Measurements from ENCODE around the gene HLCS. TPM values are rescaled to one million over a fixed set of nuclear protein-coding genes. Genes with fewer than 3 reads are reported as not detected.

Gene HLCS
- total RNA-seq: 10.3 TPM

DNA sequence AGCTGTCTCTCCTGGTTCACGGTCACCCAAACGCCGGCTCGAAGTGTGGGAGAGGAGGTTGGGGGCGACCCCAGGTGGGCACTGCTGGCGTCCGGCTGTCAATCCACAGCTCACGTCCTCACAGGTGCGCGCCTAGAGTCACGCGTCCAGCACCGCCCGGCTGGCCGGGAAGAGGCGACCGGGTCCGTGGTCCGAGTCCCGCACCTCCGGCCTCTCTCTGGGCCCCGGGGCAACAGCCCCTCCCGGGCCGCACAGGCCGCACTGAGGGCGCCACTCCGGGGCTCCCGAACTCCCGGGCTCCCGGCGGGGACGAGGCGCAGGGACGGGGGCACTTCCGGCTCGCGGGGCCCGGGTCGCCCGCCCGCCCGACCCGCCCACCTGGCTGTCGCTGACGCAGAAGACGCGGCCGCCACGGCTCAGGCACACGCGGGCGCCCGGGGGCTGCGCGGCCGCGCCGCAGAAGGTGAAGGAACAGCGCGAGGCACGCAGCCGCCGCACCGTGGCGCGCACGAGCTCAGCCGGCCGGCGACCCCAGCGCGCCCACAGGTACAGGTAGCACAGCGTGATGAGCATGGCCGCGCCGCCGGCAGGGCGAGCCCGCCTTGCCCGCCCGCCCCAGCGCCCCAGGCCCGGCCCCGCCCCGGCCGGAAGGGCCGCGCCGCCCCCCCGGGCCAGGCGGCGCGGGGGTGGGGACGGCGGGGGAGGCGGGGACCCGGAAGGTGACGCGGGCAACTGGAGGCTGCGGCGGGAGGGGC is at the start of gene HLCS:
Gene HLCS (minus strand): TSS at position 604 of the 755 bp plus-strand sequence. CDS start 31 bp downstream, at position 573.
- TF ChIP-seq, protein P1, sequence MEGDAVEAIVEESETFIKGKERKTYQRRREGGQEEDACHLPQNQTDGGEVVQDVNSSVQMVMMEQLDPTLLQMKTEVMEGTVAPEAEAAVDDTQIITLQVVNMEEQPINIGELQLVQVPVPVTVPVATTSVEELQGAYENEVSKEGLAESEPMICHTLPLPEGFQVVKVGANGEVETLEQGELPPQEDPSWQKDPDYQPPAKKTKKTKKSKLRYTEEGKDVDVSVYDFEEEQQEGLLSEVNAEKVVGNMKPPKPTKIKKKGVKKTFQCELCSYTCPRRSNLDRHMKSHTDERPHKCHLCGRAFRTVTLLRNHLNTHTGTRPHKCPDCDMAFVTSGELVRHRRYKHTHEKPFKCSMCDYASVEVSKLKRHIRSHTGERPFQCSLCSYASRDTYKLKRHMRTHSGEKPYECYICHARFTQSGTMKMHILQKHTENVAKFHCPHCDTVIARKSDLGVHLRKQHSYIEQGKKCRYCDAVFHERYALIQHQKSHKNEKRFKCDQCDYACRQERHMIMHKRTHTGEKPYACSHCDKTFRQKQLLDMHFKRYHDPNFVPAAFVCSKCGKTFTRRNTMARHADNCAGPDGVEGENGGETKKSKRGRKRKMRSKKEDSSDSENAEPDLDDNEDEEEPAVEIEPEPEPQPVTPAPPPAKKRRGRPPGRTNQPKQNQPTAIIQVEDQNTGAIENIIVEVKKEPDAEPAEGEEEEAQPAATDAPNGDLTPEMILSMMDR (IDR thresholded peaks at IDR 0.05): no peak
- peak in 1 of 2 donors; percentile 53 for TF ChIP-seq POLR2A (IDR thresholded peaks at IDR 0.05)
- peak in 1 of 2 donors; percentile 23 for TF ChIP-seq POLR2AphosphoS5 (IDR thresholded peaks at IDR 0.05; ENCODE audit: insufficient read depth in 1 of 2, low read depth in 1 of 2)
- no peaks in the 10 kb centered on the region for H3K9me3 ChIP-seq
- no peaks in the 10 kb centered on the region for H3K36me3 ChIP-seq
- H3K4me1 ChIP-seq: peaks cover 11% of the 10 kb centered on the region
- no peaks in the 10 kb centered on the region for H3K27me3 ChIP-seq
- H3K4me3 ChIP-seq: peak within 1 kb of the TSS; percentile 61 to 74
- peak within 1 kb of the TSS; percentile 85 for H3K27ac ChIP-seq
- intact Hi-C loops (cut with DNase I): no loop called here
- no peak for DNase-seq (ENCODE audit: extremely low spot score in 2 of 2)

DNA sequence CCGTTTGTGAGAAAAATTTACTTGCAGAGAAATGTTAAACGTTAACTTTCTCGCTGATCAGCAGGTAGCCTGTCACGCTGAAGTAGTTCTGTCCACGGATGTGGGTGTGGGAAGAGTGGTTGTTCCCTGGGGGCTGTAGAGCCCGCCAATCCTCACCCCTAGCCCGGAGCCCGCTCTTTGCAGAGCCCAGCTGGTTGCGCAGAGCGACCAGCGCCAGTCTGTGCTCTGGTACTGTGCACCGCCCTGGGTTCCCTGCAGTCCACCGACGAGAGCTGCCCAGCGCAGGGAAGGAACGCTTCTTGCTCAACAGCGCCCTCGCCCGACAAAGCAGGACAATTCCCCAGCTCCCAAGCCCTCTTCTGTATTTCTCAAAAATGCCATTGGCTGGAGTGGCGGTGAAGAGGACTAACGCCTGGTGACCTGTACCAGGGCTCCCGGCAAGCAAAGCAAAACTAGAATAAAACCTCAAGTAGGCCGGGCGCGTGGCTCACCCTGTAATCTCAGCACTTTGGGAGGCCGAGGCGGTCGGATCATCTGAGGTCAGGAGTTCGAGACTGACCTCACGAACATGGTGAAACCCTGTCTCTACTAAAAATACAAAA is 43.4 kb upstream of the HLCS start:
- intact Hi-C loops (cut with DNase I): no loop called here
- Histone ChIP-seq H3K27ac (no peak overlapping the region), H3K4me1 (peaks cover 8% of the 10 kb centered on the region), H3K27me3 (no peaks in the 10 kb centered on the region), H3K9me3 (no peaks in the 10 kb centered on the region), H3K36me3 (no peaks in the 10 kb centered on the region), H3K4me3 (peak overlapping the region; percentile 25 to 37)
- TF ChIP-seq POLR2AphosphoS5 (IDR thresholded peaks at IDR 0.05; ENCODE audit: insufficient read depth in 1 of 2, low read depth in 1 of 2): peak in 1 of 2 donors; percentile 29
- no peak for TF ChIP-seq POLR2A (IDR thresholded peaks at IDR 0.05)
- TF ChIP-seq, protein P1 (IDR thresholded peaks at IDR 0.05): peak; percentile 26 to 64 (median 62)
- no peak for DNase-seq (ENCODE audit: extremely low spot score in 2 of 2)

DNA sequence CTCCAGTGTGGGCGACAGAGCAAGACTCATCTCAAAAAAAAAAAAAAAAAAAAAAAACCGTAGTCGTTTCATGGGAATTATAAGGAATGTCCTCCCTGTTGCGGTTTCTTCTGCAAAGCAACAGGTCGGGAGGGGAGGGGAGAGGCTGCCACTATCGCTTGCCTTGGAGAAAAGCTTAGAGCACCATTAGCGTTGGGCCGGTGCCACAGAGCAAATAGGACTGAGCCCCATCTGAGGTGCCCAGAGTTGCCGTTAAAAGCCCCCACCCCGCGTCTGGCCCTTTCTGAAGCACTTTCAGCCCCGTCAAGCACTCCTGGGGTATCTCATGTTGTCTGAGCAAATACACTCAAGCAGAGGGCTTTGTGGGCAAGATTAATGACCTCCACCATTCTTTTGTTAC is 42.3 kb upstream of the HLCS start:
- H3K4me1 ChIP-seq: peaks cover 8% of the 10 kb centered on the region
- DNase-seq (ENCODE audit: extremely low spot score in 2 of 2): no peak
- intact Hi-C loops (cut with DNase I): no loop called here
- no peak overlapping the region for H3K4me3 ChIP-seq
- no peaks in the 10 kb centered on the region for H3K9me3 ChIP-seq
- no peak overlapping the region for H3K27ac ChIP-seq
- H3K36me3 ChIP-seq: no peaks in the 10 kb centered on the region
- TF ChIP-seq POLR2AphosphoS5 (IDR thresholded peaks at IDR 0.05; ENCODE audit: insufficient read depth in 1 of 2, low read depth in 1 of 2) (no peak), POLR2A (IDR thresholded peaks at IDR 0.05) (no peak)
- TF ChIP-seq, protein P1 (IDR thresholded peaks at IDR 0.05): no peak
- H3K27me3 ChIP-seq: no peaks in the 10 kb centered on the region

DNA sequence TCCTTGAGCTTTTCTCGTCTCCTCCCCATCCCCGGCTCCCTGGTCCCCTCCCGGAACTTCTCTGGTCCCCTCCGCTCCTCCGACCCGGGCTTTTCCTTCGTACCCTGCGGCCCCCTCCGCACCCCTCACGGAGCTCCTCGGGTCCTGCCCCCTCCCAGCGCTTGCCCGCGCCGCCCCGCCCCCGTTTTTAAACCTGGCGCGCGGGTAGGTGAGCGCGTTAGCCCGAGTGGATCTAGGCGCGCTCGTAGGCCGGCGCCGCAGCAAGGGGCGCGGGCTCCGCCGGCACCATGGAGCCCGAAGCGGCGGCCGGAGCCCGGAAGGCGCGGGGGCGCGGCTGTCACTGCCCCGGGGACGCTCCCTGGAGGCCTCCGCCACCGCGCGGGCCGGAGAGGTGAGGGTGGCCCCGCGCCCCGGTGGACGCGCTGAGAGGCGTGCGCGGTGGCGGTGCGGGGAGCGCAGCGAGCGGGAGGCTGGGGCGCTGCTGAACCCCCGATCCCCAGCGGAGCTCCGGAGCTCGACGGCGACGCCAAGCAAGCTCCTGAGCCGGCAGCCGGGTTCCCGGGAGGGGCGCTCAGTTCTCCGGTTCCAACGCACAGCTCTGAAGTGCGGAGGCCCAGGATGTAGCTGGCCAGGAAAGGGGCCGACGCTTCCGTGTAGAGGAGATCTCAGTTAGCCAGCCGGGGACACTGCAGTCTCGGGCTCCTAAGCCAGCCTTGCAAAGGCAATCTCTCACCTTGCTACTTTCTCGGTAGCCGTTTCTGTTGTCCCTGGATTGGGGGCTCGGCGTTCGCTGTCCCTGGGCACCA is 40.2 kb upstream of the HLCS start, which contains the start of gene RIPPLY3:
Gene RIPPLY3 (plus strand): TSS at position 217 of the 806 bp plus-strand sequence. CDS start 71 bp downstream, at position 288.
- Histone ChIP-seq H3K27ac (no peak within 1 kb of the TSS), H3K36me3 (no peaks in the 10 kb centered on the region), H3K4me1 (peaks cover 8% of the 10 kb centered on the region), H3K9me3 (no peaks in the 10 kb centered on the region), H3K27me3 (no peaks in the 10 kb centered on the region), H3K4me3 (peak within 1 kb of the TSS; percentile 47 to 48)
- no peak for TF ChIP-seq POLR2AphosphoS5 (IDR thresholded peaks at IDR 0.05; ENCODE audit: insufficient read depth in 1 of 2, low read depth in 1 of 2)
- TF ChIP-seq, protein P1 (IDR thresholded peaks at IDR 0.05): no peak
- intact Hi-C loops (cut with DNase I): no loop called here
- DNase-seq (ENCODE audit: extremely low spot score in 2 of 2): no peak
